Astrocyte (in vitro differentiated cells and primary cell): ENCODE data around the gene TRIM9. TPM values are rescaled to one million over a fixed set of nuclear protein-coding genes. Genes with fewer than 3 reads are reported as not detected.

Experiments
- total RNA-seq: library from RNA; stranded (reverse); gene quantifications from 2 replicates; pipeline ENCODE4 v1.2.1, GENCODE V29; 2021

The TRIM9 gene
- total RNA-seq, 1 donor from 2014 or later = 4.7 TPM

Other genes with a start within 250 kb of the TRIM9 start
- gene ABHD12B, start 223.1 kb downstream of the TRIM9 start, total RNA-seq = not detected in 2 replicates
- gene PYGL, start 150.6 kb downstream of the TRIM9 start, total RNA-seq = 97.6 and 104 TPM in 2 replicates
- 56.2 and 59.1 TPM in 2 replicates for gene TMX1, start 145.1 kb upstream of the TRIM9 start, total RNA-seq